Left hindlimb (tissue), 1 donor: ENCODE data around the gene COMMD2.

Source experiments
- DNase-seq: peaks from one replicate; pipeline ENCODE4 v3.0.0-alpha.2; 2018

COMMD2 gene

GRCh38 chr3:149701977-149702350 lies 50.3 kb downstream of the COMMD2 start:
- DNase-seq, result no peak

GRCh38 chr3:149701206-149701976 lies 50.9 kb downstream of the COMMD2 start:
- DNase-seq, result no peak
